ENCODE measurements around the gene SELPLG.

- TF ChIP-seq EZH2phosphoT487 (IDR thresholded peaks at IDR 0.05; ENCODE audit: low read length) (no peak), CTCF (IDR thresholded peaks at IDR 0.05; ENCODE audit: low read length) (no peak), EZH2 (optimal IDR thresholded peaks at IDR 0.05; ENCODE audit: low read depth, low read length) (no peak)
These were observed 52.1 kb downstream of the SELPLG start for GRCh38 chr12:108581311-108582227.
